HG03432 (cell line): Measurements from ENCODE around the gene ALKBH4.
"Not testable (repeated sequence)": the region's sequence is repeated elsewhere in the genome, so short reads cannot be mapped to it uniquely, and the experiment has no call there.

Experiments
- ATAC-seq: cut with Tn5 transposase; IDR thresholded peaks from one replicate; pipeline ENCODE4 v1.9.1; 2021; ENCODE audit warnings: mild to moderate bottlenecking, moderate library complexity; ENCODE audit not compliant: unreplicated experiment

ALKBH4 gene

GRCh38 chr7:102455596-102455995, 9.1 kb downstream of the ALKBH4 start:
- no peak for ATAC-seq

- not testable (repeated sequence) for ATAC-seq
Measured at GRCh38 chr7:102454932-102455331, 9.7 kb downstream of the ALKBH4 start.

- no peak for ATAC-seq
Measured at GRCh38 chr7:102454468-102454867, 10.2 kb downstream of the ALKBH4 start.

- no peak for ATAC-seq
Measured at GRCh38 chr7:102453319-102453718, 11.3 kb downstream of the ALKBH4 start.

- no peak for ATAC-seq
Measured at GRCh38 chr7:102452451-102452850, 12.2 kb downstream of the ALKBH4 start.

GRCh38 chr7:102451371-102452054, 13.2 kb downstream of the ALKBH4 start:
- ATAC-seq = no peak

GRCh38 chr7:102450242-102450641, 14.4 kb downstream of the ALKBH4 start:
- ATAC-seq = no peak

- ATAC-seq = no peak
Measured at GRCh38 chr7:102449136-102449535, 15.5 kb downstream of the ALKBH4 start.

- ATAC-seq = no peak
Measured at GRCh38 chr7:102447311-102447710, 17.4 kb downstream of the ALKBH4 start.

GRCh38 chr7:102446387-102447156, 18.1 kb downstream of the ALKBH4 start:
- no peak for ATAC-seq

- ATAC-seq = no peak
Measured at GRCh38 chr7:102445674-102446071, 19.0 kb downstream of the ALKBH4 start.

- peak; percentile 38 for ATAC-seq
Measured at GRCh38 chr7:102444961-102445673, 19.5 kb downstream of the ALKBH4 start.

GRCh38 chr7:102439963-102440795, 24.5 kb downstream of the ALKBH4 start:
- no peak for ATAC-seq

- ATAC-seq = no peak
Measured at GRCh38 chr7:102436118-102436517, 28.5 kb downstream of the ALKBH4 start.

- ATAC-seq = no peak
Measured at GRCh38 chr7:102434039-102434486, 30.6 kb downstream of the ALKBH4 start.

GRCh38 chr7:102433219-102434038, 31.2 kb downstream of the ALKBH4 start, which contains the start of gene ORAI2:
Gene ORAI2 (plus strand): TSS chr7:102433575. CDS start chr7:102438957, 5,382 bp downstream.
- peak; percentile 73 for ATAC-seq

GRCh38 chr7:102432442-102433218, 32.0 kb downstream of the ALKBH4 start:
- peak; percentile 34 for ATAC-seq

GRCh38 chr7:102431617-102432298, 32.9 kb downstream of the ALKBH4 start:
- peak; percentile 21 for ATAC-seq
